Measurements from ENCODE around the gene CRYGN.

DNA sequence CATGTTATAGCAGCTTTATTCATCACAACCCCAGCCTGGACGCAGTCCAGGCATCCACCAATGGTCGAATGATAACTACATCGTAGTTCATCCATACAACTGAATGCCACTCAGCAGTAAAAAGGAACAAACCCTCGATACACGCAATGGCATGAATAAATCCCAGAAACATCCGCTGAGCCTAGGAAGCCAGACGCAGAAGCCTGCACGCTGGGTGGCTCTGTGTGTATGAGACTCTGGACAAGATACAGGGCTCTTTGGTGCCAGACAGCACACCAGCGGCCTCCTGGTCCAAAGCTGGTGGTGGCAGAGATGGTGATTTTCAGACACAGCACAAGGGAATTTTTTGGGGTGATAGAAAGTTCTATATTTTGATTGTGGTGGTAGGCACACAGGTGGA lies 10.0 kb upstream of the CRYGN start:
- TF ChIP-seq EZH2 (IDR thresholded peaks at IDR 0.05; ENCODE audit: borderline replicate concordance, low read depth, low read length), result no peak
- TF ChIP-seq, protein P1, sequence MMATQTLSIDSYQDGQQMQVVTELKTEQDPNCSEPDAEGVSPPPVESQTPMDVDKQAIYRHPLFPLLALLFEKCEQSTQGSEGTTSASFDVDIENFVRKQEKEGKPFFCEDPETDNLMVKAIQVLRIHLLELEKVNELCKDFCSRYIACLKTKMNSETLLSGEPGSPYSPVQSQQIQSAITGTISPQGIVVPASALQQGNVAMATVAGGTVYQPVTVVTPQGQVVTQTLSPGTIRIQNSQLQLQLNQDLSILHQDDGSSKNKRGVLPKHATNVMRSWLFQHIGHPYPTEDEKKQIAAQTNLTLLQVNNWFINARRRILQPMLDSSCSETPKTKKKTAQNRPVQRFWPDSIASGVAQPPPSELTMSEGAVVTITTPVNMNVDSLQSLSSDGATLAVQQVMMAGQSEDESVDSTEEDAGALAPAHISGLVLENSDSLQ (IDR thresholded peaks at IDR 0.05), result no peak
- no peak for TF ChIP-seq SIN3B (IDR thresholded peaks at IDR 0.05; ENCODE audit: low read depth)
- no peak for TF ChIP-seq POLR2H (tag; IDR thresholded peaks at IDR 0.05; ENCODE audit: low read depth)
- no peak for TF ChIP-seq SMAD1 (IDR thresholded peaks at IDR 0.05; ENCODE audit: low read depth, low read length, partially characterized antibody)
- TF ChIP-seq, protein P2, sequence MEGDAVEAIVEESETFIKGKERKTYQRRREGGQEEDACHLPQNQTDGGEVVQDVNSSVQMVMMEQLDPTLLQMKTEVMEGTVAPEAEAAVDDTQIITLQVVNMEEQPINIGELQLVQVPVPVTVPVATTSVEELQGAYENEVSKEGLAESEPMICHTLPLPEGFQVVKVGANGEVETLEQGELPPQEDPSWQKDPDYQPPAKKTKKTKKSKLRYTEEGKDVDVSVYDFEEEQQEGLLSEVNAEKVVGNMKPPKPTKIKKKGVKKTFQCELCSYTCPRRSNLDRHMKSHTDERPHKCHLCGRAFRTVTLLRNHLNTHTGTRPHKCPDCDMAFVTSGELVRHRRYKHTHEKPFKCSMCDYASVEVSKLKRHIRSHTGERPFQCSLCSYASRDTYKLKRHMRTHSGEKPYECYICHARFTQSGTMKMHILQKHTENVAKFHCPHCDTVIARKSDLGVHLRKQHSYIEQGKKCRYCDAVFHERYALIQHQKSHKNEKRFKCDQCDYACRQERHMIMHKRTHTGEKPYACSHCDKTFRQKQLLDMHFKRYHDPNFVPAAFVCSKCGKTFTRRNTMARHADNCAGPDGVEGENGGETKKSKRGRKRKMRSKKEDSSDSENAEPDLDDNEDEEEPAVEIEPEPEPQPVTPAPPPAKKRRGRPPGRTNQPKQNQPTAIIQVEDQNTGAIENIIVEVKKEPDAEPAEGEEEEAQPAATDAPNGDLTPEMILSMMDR (IDR thresholded peaks at IDR 0.05 in 2 of 3, conservative IDR thresholded peaks at IDR 0.05 in 1 of 3; ENCODE audit: insufficient read depth in 2 of 3, low read depth in 1 of 3, low read length in 3 of 3), result no peak
- no peak for TF ChIP-seq ZNF134 (CRISPR knock-in tag; conservative IDR thresholded peaks at IDR 0.05)
